C4-2B (cell line): ENCODE data around the gene TPO.

Source experiments
- H3K27ac ChIP-seq: fragments of 450-650 bp; 2 replicates; pipeline ENCODE4 v1.5.1; 2017
- CTCF ChIP-seq: fragments of 450-650 bp; conservative IDR thresholded peaks from 2 replicates; pipeline ENCODE4 v1.5.1; 2017; ENCODE audit warnings: mild to moderate bottlenecking
- ZFX ChIP-seq: fragments of 450-650 bp; IDR thresholded peaks from 2 replicates; pipeline ENCODE4 v1.6.1; 2017

Gene TPO

GRCh38 chr2:1504311-1504750, 91.1 kb downstream of the TPO start:
- no peak overlapping the region for H3K27ac ChIP-seq
- TF ChIP-seq ZFX = no peak
- no peak for TF ChIP-seq CTCF

GRCh38 chr2:1505031-1505441, 91.8 kb downstream of the TPO start:
- TF ChIP-seq ZFX (no peak), CTCF (no peak)
- H3K27ac ChIP-seq = no peak overlapping the region

GRCh38 chr2:1509271-1510065, 96.2 kb downstream of the TPO start:
- TF ChIP-seq ZFX = no peak
- no peak for TF ChIP-seq CTCF
- H3K27ac ChIP-seq = no peak overlapping the region

- TF ChIP-seq CTCF (no peak), ZFX (no peak)
- H3K27ac ChIP-seq = no peak overlapping the region
Observed at GRCh38 chr2:1510176-1510575, 96.9 kb downstream of the TPO start.

- TF ChIP-seq CTCF (no peak), ZFX (no peak)
- no peak overlapping the region for H3K27ac ChIP-seq
Observed at GRCh38 chr2:1511455-1511854, 98.2 kb downstream of the TPO start.

- TF ChIP-seq ZFX (no peak), CTCF (no peak)
- H3K27ac ChIP-seq = no peak overlapping the region
Observed at GRCh38 chr2:1512321-1513289, 99.3 kb downstream of the TPO start.

- no peak overlapping the region for H3K27ac ChIP-seq
- TF ChIP-seq CTCF = no peak
- TF ChIP-seq ZFX = no peak
Observed at GRCh38 chr2:1514391-1515072, 101.3 kb downstream of the TPO start.
